ENCODE data around the gene TACC2.

GRCh38 chr10:122285506-122286444 is 296.8 kb downstream of the TACC2 start:
- TF ChIP-seq CTCF (IDR thresholded peaks at IDR 0.05; ENCODE audit: insufficient read depth, low read depth, low read length) = no peak
- no peak for TF ChIP-seq EZH2 (IDR thresholded peaks at IDR 0.05; ENCODE audit: insufficient read depth, low read length)

Measured in astrocyte (in vitro differentiated cells and primary cell).